ENCODE data around the gene ETS1. TPM values are rescaled to one million over a fixed set of nuclear protein-coding genes. Genes with fewer than 3 reads are reported as not detected.

ETS1 gene
- total RNA-seq, 2 donors from 2014 or later, result 34.3 to 36.4 TPM

GRCh38 chr11:128628686-128629085 lies 41.3 kb upstream of the ETS1 start:
- no peak overlapping the region for H3K4me3 Mint-ChIP-seq
- no peak for DNase-seq
- Histone ChIP-seq H3K9me3 (ENCODE audit: control insufficient read depth, low read length) (no peaks in the 10 kb centered on the region), H3K4me1 (ENCODE audit: control insufficient read depth, insufficient read depth, low read length) (peaks cover 4% of the 10 kb centered on the region), H3K36me3 (ENCODE audit: control insufficient read depth, insufficient read depth, low read length) (no peaks in the 10 kb centered on the region), H3K9ac (ENCODE audit: extremely low read depth, low read length, poor library complexity, severe bottlenecking) (no peak overlapping the region), H3K4me3 (ENCODE audit: low read length) (no peak overlapping the region), H3K27me3 (ENCODE audit: control insufficient read depth, insufficient read depth, low read length, poor library complexity, severe bottlenecking) (no peaks in the 10 kb centered on the region), H3K27ac (ENCODE audit: low read depth, low read length) (no peak overlapping the region)
- H3K9me3 Mint-ChIP-seq, result no peaks in the 10 kb centered on the region
- TF ChIP-seq, protein P1, sequence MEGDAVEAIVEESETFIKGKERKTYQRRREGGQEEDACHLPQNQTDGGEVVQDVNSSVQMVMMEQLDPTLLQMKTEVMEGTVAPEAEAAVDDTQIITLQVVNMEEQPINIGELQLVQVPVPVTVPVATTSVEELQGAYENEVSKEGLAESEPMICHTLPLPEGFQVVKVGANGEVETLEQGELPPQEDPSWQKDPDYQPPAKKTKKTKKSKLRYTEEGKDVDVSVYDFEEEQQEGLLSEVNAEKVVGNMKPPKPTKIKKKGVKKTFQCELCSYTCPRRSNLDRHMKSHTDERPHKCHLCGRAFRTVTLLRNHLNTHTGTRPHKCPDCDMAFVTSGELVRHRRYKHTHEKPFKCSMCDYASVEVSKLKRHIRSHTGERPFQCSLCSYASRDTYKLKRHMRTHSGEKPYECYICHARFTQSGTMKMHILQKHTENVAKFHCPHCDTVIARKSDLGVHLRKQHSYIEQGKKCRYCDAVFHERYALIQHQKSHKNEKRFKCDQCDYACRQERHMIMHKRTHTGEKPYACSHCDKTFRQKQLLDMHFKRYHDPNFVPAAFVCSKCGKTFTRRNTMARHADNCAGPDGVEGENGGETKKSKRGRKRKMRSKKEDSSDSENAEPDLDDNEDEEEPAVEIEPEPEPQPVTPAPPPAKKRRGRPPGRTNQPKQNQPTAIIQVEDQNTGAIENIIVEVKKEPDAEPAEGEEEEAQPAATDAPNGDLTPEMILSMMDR (conservative IDR thresholded peaks at IDR 0.05), result no peak
- no peaks in the 10 kb centered on the region for H3K36me3 Mint-ChIP-seq (ENCODE audit: low read depth)
- H3K27ac Mint-ChIP-seq, result no peak overlapping the region
- peaks cover 9% of the 10 kb centered on the region for H3K27me3 Mint-ChIP-seq (ENCODE audit: insufficient read depth)
- peaks cover 45% of the 10 kb centered on the region for H3K4me1 Mint-ChIP-seq
- WGBS, 2 experiments (ENCODE audit: insufficient coverage in 1 of 2, insufficient read length in 1 of 2), result 88 to 94% methylated on average over 2 to 7 of the region's 7 CpGs

GRCh38 chr11:128628325-128628673 lies 40.9 kb upstream of the ETS1 start:
- Histone ChIP-seq H3K4me1 (ENCODE audit: control insufficient read depth, insufficient read depth, low read length) (peaks cover 4% of the 10 kb centered on the region), H3K4me3 (ENCODE audit: low read length) (no peak overlapping the region), H3K36me3 (ENCODE audit: control insufficient read depth, insufficient read depth, low read length) (no peaks in the 10 kb centered on the region), H3K27ac (ENCODE audit: low read depth, low read length) (no peak overlapping the region), H3K27me3 (ENCODE audit: control insufficient read depth, insufficient read depth, low read length, poor library complexity, severe bottlenecking) (no peaks in the 10 kb centered on the region), H3K9ac (ENCODE audit: extremely low read depth, low read length, poor library complexity, severe bottlenecking) (no peak overlapping the region), H3K9me3 (ENCODE audit: control insufficient read depth, low read length) (no peaks in the 10 kb centered on the region)
- Mint-ChIP-seq H3K4me1 (peaks cover 45% of the 10 kb centered on the region), H3K27ac (no peak overlapping the region), H3K27me3 (ENCODE audit: insufficient read depth) (peaks cover 12% of the 10 kb centered on the region), H3K4me3 (no peak overlapping the region), H3K9me3 (no peaks in the 10 kb centered on the region), H3K36me3 (ENCODE audit: low read depth) (no peaks in the 10 kb centered on the region)
- no peak for DNase-seq
- TF ChIP-seq, protein P1 (conservative IDR thresholded peaks at IDR 0.05), result no peak
- WGBS, 2 experiments (ENCODE audit: insufficient coverage in 1 of 2, insufficient read length in 1 of 2), result 76 to 90% methylated on average over 2 to 5 of the region's 5 CpGs

DNA sequence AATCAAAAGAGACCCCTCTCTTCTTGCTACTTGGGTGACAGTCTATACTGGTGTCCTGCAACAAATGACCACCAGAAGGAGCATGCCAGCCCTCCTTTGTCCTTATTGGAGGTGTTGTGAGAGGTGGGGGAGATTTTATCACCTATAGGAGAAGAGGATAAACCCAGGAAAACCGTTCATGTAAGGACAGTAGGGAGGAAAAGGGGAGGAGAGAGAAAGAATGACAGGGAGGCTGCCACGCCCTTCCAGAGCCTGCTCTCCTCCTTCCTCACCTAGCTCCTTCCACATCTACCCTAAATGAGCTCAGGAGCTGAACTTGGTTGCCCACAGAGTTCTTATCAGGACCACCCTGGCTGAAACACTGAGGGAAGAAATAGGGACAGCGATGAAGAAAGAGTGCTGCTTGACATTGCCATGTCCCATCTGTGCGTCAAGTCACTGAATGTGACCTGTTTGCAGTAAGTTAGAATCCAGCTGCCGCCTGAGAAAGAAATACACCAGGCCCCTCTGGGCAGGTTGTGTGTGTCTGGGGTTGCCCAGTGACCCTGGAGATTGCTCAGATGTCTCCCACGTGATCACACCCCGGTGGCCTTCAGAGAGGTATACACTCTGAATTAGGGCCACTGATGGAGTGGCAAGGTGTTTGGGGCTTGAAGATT lies 40.4 kb upstream of the ETS1 start:
- Histone ChIP-seq H3K27me3 (ENCODE audit: control insufficient read depth, insufficient read depth, low read length, poor library complexity, severe bottlenecking) (no peaks in the 10 kb centered on the region), H3K9me3 (ENCODE audit: control insufficient read depth, low read length) (no peaks in the 10 kb centered on the region), H3K36me3 (ENCODE audit: control insufficient read depth, insufficient read depth, low read length) (no peaks in the 10 kb centered on the region), H3K4me3 (ENCODE audit: low read length) (no peak overlapping the region), H3K27ac (ENCODE audit: low read depth, low read length) (no peak overlapping the region), H3K9ac (ENCODE audit: extremely low read depth, low read length, poor library complexity, severe bottlenecking) (no peak overlapping the region), H3K4me1 (ENCODE audit: control insufficient read depth, insufficient read depth, low read length) (peaks cover 4% of the 10 kb centered on the region)
- TF ChIP-seq, protein P1 (conservative IDR thresholded peaks at IDR 0.05), result peak; percentile 59
- H3K4me3 Mint-ChIP-seq, result no peak overlapping the region
- H3K36me3 Mint-ChIP-seq (ENCODE audit: low read depth), result no peaks in the 10 kb centered on the region
- peak; percentile 66 for DNase-seq
- no peaks in the 10 kb centered on the region for H3K9me3 Mint-ChIP-seq
- 84 to 94% methylated on average over 4 to 6 of the region's 7 CpGs for WGBS, 2 experiments (ENCODE audit: insufficient coverage in 1 of 2, insufficient read length in 1 of 2)
- H3K27ac Mint-ChIP-seq, result no peak overlapping the region
- peaks cover 45% of the 10 kb centered on the region for H3K4me1 Mint-ChIP-seq
- peaks cover 17% of the 10 kb centered on the region for H3K27me3 Mint-ChIP-seq (ENCODE audit: insufficient read depth)
